ENCODE results near the gene MFAP1.

DNA sequence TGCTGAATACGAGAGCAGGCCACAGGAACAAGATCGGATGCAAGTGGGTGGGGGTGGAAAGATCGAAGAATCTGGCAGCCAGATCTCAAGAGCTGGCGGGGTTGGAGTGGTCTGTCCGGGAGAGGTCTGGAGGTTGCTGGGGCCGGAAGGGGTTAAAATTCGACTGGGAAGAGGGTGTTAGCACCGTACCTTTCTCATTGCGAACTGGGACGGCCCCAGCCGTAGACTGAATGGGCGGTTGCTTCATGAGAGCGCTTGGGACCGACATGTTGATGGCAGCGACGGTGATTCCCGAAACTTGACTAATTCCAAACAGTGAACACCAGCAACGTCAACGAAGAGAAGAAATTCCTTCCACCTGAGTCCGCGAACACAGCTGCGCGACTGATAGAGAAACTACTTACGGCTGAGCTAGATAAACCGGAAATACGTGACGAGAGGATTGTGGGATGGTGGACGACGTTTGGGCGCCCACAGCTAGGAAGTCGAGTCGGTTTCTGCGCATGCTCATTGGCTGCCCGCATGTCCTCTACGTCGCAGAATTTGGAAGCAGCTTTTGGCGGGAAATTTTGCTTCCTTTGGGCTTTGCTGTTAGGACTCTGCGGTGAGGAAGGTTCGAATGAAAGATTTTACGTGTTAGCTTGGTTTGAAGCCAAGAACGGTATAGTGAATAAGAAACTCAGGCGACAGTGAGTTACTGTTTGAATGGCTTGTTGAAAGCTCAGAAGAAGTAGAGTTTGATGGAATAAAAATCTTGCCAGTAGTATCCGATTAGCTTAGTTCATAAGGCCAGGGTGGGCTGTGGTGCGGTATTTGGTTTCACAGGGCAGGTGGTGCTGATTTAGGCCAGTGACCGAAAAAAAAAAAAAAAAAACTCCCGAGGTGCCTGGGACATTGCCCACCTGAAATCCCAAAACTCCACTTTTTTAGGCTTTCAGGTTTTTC, at the start of gene MFAP1:
- TF ChIP-seq, protein P1, sequence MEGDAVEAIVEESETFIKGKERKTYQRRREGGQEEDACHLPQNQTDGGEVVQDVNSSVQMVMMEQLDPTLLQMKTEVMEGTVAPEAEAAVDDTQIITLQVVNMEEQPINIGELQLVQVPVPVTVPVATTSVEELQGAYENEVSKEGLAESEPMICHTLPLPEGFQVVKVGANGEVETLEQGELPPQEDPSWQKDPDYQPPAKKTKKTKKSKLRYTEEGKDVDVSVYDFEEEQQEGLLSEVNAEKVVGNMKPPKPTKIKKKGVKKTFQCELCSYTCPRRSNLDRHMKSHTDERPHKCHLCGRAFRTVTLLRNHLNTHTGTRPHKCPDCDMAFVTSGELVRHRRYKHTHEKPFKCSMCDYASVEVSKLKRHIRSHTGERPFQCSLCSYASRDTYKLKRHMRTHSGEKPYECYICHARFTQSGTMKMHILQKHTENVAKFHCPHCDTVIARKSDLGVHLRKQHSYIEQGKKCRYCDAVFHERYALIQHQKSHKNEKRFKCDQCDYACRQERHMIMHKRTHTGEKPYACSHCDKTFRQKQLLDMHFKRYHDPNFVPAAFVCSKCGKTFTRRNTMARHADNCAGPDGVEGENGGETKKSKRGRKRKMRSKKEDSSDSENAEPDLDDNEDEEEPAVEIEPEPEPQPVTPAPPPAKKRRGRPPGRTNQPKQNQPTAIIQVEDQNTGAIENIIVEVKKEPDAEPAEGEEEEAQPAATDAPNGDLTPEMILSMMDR (IDR thresholded peaks at IDR 0.05 in 8 of 11, conservative IDR thresholded peaks at IDR 0.05 in 3 of 11), result peak in 2 of 11 experiments; percentile 6 to 13
- TF ChIP-seq POLR2A (IDR thresholded peaks at IDR 0.05) (peak in 2 of 3 donors; percentile 65 to 84), POLR2AphosphoS5 (IDR thresholded peaks at IDR 0.05) (peak; percentile 74 to 99 (median 93))

All from spleen (tissue), 7 donors.